HG02840 (cell line): Measurements from ENCODE around the gene TRIM45.
"Not testable (repeated sequence)": the region's sequence is repeated elsewhere in the genome, so short reads cannot be mapped to it uniquely, and the experiment has no call there.

Experiments used
- ATAC-seq: cut with Tn5 transposase; IDR thresholded peaks from one replicate; pipeline ENCODE4 v1.9.1; 2021; ENCODE audit warnings: mild to moderate bottlenecking, moderate library complexity, moderate number of reproducible peaks; ENCODE audit not compliant: unreplicated experiment, low FRiP score

Gene TRIM45

DNA sequence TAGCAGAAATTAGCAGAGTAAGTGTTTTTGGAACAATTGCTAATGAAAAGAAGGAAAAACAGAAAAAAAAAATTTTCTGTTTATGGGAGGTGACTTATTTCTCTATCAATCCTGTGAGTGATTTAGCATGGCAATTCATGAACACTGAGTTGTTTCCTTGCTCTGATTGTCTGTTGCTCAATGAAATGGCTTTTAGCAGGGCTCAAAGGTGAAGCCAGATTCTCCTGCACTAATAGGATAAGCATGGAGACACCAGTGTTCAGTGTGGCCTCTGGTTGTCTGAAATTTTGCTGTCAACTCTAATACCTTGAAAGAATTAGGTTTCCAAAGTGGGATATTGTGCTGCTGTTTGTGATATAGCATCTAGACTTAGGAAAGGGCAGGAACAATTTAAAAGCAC, 15.8 kb downstream of the TRIM45 start:
- no peak for ATAC-seq

DNA sequence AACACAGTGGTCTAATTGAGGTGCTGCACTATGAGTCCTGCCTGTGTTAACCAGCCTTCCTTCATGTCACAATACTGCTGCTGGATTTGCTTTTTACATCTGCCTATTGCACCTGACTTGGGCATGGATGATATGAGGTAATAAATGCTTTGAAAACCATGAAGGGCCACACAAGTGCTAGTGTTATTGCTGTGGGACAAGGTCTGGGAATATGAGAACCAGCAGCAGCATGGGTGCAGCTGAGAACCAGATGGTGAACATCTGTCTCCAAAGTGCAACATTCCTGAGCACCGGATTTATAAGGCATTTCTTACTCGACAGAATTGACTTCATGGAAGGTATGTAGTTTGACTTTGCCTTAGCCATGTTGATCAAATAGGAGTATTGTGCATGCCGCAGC, 16.6 kb downstream of the TRIM45 start:
- no peak for ATAC-seq

DNA sequence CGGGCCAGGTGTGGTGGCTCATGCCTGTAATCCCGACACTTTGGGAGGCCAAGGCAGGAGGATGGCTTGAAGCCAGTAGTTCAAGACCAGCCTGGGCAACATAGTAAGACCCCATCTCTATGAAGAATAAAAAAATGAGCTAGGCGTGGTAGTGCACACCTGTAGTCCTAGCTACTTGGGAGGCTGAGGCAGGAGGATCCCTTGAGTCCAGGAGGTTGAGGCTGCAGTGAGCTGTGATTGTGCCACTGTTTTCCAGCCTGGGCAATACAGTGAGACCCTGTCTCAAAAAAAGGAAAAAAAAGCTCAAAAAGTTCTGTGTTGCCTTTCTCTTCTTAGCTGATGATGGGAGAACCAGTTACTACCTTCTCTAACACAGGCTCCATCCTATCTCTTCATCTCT, 19.7 kb downstream of the TRIM45 start:
- ATAC-seq = not testable (repeated sequence)

DNA sequence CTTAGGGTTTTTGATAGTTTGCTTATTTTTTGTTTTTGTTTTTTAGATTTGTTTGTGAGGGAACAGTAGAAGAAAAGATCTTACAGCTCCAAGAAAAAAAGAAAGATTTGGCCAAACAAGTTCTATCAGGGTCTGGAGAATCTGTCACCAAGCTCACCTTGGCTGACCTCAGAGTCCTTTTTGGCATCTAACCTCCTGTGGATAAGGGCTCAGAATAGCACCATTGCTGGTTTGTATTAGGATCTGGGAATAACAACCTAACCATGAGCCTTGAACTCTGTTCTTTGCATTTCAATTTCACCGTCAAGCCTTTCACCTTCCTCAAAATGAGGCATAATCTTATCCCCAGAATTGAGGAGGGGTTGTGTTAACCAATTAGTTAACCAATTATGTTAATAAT, 20.2 kb downstream of the TRIM45 start:
- ATAC-seq = no peak

DNA sequence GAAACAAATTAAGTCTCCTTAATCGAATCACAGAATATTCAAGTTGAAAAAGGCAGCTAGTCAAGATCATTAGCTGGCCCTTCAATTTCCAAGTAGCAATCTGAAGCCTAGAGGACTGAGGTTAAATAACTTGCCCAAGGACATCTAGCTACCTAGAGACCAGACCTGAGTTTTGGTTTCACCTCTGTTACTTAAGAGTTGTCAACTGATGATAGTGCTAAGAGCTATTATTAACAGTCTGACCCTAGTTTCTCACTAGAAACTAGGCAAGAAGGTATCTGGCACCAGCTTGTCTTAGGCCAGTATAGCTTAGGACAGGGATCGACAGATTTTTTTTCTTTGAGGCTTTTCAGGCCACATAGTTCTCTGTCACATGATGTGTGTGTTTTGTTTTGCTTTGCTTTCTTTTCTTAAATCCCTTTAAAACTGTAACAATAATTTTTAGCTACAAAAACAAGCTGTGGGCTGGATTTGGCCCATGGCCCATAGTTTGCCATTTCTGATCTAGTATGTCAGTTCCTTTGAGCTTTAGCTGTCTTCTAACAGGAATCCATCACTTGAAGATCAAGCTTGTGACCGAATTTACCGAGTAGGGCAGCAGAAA, 23.2 kb downstream of the TRIM45 start:
- no peak for ATAC-seq

DNA sequence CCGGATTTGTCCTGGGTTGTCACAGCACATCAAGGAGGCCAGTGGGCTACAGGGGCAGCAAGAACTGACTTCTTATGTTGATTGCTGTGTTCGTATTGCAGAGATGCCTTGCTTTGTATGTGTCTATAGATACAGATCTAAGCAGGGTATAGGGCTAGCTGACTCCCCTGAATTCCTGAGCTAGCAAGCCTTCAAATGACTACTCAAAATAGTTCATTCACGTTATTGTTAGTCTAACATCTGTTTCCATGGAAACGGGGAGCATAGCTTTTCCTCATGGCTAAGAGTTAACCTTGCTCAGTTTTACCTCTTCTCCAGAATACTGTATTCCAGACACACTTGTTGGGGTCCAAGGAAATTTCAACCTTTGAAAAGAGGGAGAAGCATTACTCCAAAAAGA, 24.1 kb downstream of the TRIM45 start:
- ATAC-seq = no peak

DNA sequence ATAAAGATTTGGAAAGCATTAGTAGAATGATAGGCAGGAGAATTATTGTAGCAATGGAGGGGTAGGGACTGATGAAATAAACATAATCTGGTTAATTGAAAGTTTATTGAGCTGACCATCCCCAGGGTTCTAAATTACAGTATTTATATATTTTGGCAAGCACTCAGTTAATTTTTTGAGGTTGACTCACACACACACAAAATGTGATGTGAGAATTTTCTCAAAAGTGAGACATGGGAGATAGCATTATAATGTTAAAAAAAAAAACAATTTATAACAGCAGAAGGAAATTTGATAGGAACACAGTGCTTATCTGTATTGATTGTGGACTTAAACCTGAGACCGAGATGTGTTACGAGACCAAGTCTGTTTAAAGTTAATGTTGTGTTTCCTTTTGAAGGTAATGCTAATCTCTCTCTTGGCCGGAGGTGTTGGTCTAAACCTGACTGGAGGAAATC, 24.6 kb downstream of the TRIM45 start:
- ATAC-seq = no peak

DNA sequence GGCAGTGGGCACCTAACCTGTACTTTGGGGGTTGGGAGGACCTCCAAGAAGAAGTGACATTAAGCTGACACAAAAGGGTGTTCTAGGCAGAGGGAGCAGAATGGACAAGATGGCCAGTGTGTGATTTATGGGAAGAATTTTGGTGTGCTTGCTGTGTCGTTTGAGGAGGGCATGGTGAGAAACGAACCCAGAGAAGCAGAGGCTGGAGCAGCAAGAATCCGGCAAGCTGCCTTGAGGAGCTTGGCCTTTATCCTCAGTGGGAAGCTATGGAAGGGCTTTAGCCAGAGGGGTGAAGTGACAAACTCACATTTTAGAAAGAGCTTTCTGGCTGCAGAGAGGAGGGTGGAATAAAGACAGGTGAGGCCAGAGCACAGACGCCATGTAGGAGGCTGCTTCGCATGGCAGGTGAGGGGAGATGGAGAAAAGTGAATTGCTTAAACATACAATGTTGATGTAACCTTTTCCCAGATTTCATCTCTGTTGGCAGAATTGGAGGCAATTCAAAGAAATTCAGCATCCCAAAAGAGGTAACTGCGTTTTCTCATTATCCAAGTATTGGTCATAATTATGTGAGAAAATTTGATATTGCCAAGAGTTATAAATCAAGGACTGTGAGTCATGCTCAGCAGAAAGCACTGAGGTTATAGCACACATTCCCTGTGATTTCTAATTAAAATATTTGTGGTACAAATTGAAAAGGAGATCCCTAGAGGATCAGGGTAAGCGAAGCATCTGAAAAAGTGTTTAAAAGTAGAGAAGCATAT, 26.5 kb downstream of the TRIM45 start:
- no peak for ATAC-seq

DNA sequence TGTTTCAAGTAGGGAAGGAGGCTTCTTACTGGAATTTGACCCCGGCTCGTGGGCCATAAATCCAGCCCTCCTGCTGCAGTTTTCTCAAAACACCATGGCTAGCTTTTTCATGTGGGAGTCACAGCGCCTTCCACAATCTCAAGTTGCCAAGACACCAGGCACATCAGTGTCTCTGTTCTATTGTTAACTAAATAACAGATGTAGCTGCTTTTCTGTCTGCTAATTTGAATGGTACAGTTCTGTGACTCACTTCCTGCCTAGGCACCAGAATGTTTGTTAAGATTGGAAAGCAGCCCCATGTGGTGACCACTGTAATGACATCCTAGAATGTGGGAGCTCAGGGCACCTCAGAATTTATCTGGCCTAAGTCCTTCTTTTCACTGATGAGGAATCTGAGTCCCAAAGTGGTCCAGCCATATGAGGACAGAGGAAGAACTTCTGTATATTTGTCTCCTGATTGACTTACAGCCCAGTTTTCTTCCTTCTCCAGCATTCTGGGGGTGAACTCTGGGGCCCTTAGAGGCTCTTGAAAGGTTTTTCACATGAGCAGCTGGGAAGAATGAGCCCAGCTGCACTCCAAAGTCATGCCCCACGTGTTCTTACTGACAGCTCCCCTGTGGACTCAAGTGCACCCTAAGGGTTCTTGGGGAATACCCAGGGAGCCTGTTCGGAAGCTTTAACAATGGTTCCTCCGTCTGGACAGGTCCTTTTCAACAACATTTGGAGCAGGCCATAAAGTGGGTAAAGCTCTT, 27.5 kb downstream of the TRIM45 start:
- ATAC-seq = peak; percentile 64

DNA sequence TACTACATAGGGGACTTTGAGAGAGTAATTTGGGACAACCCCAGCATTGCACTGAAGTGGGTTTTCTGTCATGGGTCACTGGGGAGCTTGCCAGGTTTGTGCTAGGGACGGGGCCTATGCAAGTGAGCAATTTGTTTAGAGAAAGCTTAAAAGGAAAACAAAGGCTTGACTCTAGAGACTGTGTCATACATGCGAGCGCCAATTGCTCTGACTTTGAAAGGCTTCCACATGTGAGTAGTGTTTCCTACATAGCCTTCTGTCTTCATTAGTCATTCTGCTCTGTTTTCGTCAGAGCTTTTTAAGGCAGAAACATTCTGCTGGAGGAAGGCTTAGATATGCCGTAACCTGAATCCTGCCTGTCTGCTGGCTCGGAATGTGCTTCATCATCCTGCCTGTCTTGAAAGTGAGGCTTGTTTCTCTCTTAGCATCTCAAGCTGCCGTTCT, 28.4 kb downstream of the TRIM45 start:
- no peak for ATAC-seq

DNA sequence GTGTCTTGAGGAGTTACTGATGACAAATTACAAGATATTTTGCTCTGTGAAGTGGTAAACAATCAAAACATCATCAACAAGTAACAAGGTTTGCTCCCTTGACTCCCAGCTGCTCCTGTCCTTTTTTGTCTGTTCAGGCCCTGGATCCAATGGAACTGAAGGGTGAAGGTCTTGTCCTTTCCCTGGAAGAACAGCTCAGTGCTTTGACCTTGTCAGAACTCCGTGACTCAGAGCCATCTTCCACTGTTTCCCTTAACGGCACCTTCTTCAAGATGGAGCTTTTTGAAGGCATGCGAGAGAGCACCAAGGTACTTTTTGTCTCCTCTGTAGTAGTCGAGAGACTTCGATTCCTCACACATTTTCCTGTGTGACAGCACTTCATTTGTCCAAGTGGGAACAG, 29.0 kb downstream of the TRIM45 start:
- ATAC-seq = no peak

DNA sequence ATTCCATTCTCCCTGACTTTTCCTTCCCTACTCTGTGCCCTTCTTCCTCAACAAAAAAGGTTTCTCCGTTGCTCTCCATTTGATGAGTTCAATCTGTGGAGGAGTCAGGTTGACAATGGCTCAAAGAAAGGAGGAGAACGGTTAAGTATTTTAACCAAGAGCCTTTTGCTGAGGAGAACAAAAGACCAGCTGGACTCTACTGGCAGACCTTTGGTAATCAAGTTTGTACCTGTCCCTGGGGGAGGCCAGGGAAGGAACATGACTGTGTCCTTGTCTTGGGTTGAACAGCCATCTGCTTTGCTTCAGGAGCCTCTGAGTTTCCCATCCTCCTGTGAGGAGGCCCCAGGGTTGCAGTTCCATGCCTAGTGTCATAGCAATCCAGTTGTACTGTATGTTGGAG, 31.6 kb downstream of the TRIM45 start:
- no peak for ATAC-seq

DNA sequence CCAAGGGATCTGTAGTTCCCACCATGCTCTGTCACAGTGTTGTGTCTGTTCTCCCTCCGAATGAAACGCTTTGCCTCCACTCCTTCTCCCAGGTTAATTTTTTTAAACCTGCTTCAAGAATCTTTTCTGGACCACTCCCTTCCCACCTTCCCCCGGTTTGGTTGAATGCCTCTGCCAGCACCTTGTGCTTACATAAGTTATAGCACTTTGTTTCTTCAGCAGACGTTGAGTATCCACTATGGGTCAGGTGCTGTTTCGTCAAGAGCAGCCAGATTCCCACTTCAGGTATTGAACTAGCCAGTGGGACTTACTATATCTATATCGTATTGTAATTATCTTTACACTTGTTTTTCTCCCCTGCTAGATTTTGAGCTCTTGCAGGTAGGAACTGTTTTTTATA, 33.9 kb downstream of the TRIM45 start:
- ATAC-seq = no peak

DNA sequence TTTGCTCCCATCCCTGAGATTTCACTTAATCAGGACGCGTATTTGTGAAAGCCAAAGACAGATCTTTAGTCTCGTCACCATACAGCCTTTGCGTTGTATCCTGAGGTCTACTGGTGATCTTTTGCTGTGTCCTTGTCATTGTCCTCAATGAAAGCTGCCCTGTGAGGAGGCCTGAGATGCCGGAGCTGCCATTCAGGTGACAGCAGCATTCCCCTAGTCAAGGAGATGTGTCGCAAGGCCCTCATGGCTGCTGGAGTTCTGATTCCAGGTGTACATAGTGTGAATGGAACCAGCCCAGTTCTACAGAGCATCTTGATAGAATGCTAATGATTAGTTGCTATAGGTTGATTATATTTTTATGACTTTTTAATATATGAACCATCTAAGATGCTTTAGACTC, 37.3 kb downstream of the TRIM45 start:
- ATAC-seq = no peak

DNA sequence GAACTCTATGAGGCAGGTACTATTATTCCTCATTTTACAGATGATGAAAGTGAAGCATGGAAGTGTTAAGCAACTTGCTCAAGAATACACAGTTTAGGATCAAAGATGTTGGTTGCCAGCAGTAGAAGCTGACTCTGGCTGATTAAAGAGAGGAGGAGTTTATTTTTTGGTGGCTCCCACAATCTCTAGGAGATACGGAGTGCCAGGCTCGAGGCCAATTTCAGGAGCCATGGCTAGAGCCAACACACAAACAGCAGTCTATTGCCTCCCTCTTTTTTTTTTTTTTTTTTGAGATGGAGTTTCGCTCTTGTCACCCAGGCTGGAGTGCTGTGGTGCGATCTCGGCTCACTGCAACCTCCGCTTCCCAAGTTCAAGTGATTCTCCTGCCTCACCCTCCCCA, 41.8 kb downstream of the TRIM45 start:
- no peak for ATAC-seq

DNA sequence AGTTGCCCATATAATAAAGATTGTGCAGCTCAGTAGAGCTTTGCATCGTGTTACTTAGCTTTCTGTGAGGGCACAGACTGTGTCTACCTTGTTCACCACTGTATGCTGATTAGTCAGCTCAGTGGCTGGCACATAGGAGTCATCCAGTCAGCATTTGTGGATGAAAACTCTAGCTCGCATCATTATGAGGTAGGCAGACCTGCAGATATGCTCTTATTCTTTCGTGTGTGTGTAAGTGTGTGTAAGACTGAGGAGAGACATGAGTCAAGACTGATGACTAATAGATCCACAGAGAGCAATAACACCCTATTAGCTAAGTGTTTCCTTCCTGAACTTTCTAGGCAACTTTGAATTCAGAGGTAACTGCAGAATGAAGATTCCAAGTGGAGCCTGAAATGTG, 44.3 kb downstream of the TRIM45 start:
- ATAC-seq = no peak

DNA sequence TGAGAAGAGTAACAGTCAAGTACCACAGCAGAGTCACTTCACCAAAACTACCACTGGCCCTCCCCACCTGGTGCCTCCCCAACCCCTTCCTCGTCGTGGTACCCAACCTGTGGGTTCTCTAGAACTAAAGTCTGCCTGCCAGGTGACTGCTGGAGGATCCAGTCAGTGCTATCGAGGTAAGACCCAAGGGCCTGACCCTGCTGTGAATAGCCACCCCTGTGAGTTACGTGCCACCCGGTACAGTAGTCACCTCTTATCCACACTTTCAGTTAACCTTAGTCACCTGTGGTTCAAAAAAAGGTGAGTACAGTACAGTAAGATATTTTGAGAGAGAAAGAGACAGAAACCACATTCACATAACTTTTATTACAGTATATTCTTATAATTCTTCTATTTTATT, 44.9 kb downstream of the TRIM45 start:
- ATAC-seq = no peak

DNA sequence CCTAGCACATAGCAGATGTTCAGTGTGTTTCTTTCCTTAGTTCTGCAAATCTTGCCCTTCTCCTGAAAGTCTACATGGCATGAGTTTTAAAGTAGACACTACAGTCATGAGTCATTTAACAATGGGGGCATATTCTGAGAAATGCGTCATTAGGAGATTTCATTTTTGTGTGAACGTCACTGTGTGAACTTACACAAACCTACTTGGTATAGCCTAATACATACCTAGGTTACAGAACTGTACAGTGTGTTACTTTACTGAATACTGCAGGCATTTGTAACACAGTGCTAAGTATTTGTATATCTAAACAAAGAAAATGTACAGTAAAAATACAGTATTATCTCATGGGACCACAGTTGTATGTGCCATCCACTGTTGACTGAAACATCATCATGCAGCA, 51.4 kb downstream of the TRIM45 start:
- ATAC-seq = no peak

DNA sequence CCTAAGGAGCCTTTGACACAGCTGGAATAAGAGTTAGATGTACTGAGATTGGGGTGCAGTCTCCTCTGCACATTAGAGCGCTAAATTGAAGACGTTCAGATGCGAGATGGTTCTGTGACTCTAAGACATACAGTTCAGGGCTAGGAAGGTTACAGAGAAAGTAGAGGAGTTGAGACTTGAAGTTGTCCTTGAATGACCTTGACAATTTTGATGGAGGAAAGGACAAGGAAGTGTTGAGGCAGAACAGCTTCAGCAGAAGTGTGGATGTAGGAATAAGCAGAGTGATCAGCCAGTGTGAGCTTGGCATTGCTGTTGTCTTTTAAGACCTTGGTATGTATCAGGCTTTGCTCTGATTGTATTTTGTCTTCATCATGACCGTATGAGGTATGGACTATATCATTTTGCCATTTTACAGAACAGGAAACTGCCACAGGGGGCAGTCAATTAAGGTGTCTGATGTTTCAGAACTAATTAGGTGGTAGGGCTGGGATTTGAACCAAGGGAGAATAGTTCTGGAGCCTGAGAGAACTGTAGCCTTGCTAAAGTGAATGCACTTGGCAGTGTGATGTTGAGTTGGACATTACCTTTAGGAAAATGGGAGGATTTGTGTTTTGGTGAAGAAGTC, 52.2 kb downstream of the TRIM45 start:
- no peak for ATAC-seq

DNA sequence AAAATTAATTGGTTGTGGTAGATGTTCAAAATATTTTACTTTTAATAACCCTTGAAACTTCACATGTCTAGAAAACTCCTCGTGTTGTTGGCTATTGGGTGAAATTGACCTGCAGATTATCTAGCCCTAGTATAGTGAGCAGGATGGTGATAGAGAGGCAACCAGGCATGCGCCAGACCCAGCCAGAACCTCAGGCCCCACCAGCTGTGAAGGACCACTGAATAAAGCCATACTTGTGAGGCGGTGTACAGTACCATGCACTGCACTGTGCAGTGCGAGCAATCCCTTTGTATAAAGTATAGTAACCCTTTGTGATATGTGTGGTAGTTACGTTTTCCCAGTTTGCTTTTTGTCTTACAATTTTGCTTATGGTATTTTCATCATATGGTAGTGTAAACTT, 53.0 kb downstream of the TRIM45 start:
- ATAC-seq = no peak
